PC-3 (cell line): Measurements from ENCODE around the gene HSPA5. TPM values are rescaled to one million over a fixed set of nuclear protein-coding genes. Genes with fewer than 3 reads are reported as not detected.

ENCODE experiments used
- ATAC-seq: fragments of 200-7000 bp; cut with Tn5 transposase; 2 replicates; pipeline ENCODE4 v1.9.1; 2020; ENCODE audit warnings: mild to moderate bottlenecking, moderate library complexity
- BruUV-seq: library from RNA; stranded (reverse); fragments of 400-500 nt; replicated peaks from 2 replicates; lab custom pipeline; 2021; lab: Mats Ljungman, UMichigan
- CTCF ChIA-PET: fragments of 300-600 bp; sonication (Branson Sonifier 250); formaldehyde crosslinking; loops from one replicate; lab custom pipeline; 2022; ENCODE audit warnings: antibody characterized with exemption; lab: Charles Lee
- POLR2A ChIA-PET: fragments of 300-600 bp; sonication (Branson Sonifier 250); formaldehyde crosslinking; loops from one replicate; lab custom pipeline; 2022; ENCODE audit warnings: antibody characterized with exemption; ENCODE audit not compliant: unreplicated experiment; lab: Charles Lee
- DNase-seq: peaks from one replicate; pipeline ENCODE4 v3.0.0-alpha.2; 2015
- H2AFZ ChIP-seq: fragments of 300-600 bp; sonication (generic); 2 replicates; pipeline ENCODE4 v1.6.0; 2016; ENCODE audit warnings: antibody characterized with exemption, low read length
- H3F3A ChIP-seq: fragments of 300-600 bp; sonication (generic); one replicate; pipeline ENCODE4 v1.6.0; 2017; ENCODE audit warnings: antibody characterized with exemption, low read length, control low read depth, mild to moderate bottlenecking; ENCODE audit not compliant: unreplicated experiment
- H3K27ac ChIP-seq: fragments of 300-600 bp; sonication (generic); 2 replicates; pipeline ENCODE4 v1.5.1; 2016; ENCODE audit warnings: mild to moderate bottlenecking, low read length
- H3K27me3 ChIP-seq: fragments of 300-600 bp; sonication (generic); 2 replicates; pipeline ENCODE4 v1.6.1; 2016; ENCODE audit warnings: low read length, mixed read lengths
- H3K36me3 ChIP-seq: fragments of 300-600 bp; sonication (generic); 2 replicates; pipeline ENCODE4 v1.6.1; 2016; ENCODE audit warnings: low read depth, mixed run types, low read length, mixed read lengths
- H3K4me1 ChIP-seq: fragments of 300-600 bp; sonication (generic); 2 replicates; pipeline ENCODE4 v1.5.1; 2016; ENCODE audit warnings: low read length; ENCODE audit not compliant: insufficient read depth
- H3K4me2 ChIP-seq: fragments of 300-600 bp; sonication (generic); 2 replicates; pipeline ENCODE4 v1.6.0; 2016; ENCODE audit warnings: low read length
- H3K4me3 ChIP-seq: fragments of 300-600 bp; sonication (generic); 2 replicates; pipeline ENCODE4 v1.5.1; 2016; ENCODE audit warnings: mild to moderate bottlenecking, low read length, mixed read lengths
- H3K79me2 ChIP-seq: fragments of 300-600 bp; sonication (generic); 2 replicates; pipeline ENCODE4 v1.6.1; 2017; ENCODE audit warnings: low read length, mixed read lengths
- H3K9ac ChIP-seq: fragments of 300-600 bp; sonication (generic); 2 replicates; pipeline ENCODE4 v1.6.0; 2016; ENCODE audit warnings: mild to moderate bottlenecking, low read length
- H3K9me2 ChIP-seq: fragments of 300-600 bp; sonication (generic); replicated peaks from 2 replicates; pipeline ENCODE4 v1.6.1; 2016; ENCODE audit warnings: mixed run types, low read length, mixed read lengths
- H3K9me3 ChIP-seq: fragments of 300-600 bp; sonication (generic); 2 replicates; pipeline ENCODE4 v1.6.1; 2016; ENCODE audit warnings: low read length, mixed read lengths
- H4K20me1 ChIP-seq: fragments of 300-600 bp; sonication (generic); 2 replicates; pipeline ENCODE4 v1.6.1; 2016; ENCODE audit warnings: low read length, mixed read lengths
- EZH2 ChIP-seq: fragments of 300-600 bp; sonication (generic); IDR thresholded peaks from one replicate; pipeline ENCODE4 v1.6.1; 2017; ENCODE audit warnings: antibody characterized with exemption, mild to moderate bottlenecking, low read length; ENCODE audit not compliant: unreplicated experiment
- EZH2phosphoT487 ChIP-seq: fragments of 300-600 bp; sonication (generic); IDR thresholded peaks from 2 replicates; pipeline ENCODE4 v1.6.1; 2018; ENCODE audit warnings: mild to moderate bottlenecking, antibody characterized with exemption, low read length, borderline replicate concordance
- intact Hi-C: fragments of 100-400 bp; cut with micrococcal nuclease; formaldehyde crosslinking; loops from 2 replicates; pipeline ENCODE4 v1.9.0; 2023
- total RNA-seq: library from RNA; depleted of rRNA; stranded (reverse); fragments of >200 nt; gene quantifications from 2 replicates; pipeline ENCODE4 v1.2.3, GENCODE V29; 2014
- TF ChIP-seq, protein P1 (sequence below): fragments of 300-600 bp; sonication (generic); conservative IDR thresholded peaks from 2 replicates; pipeline ENCODE4 v1.5.1; 2017; ENCODE audit warnings: antibody characterized with exemption, low read depth, mild to moderate bottlenecking, low read length

The HSPA5 gene
- total RNA-seq, 1 experiment from 2014 or later: 112 TPM

DNA sequence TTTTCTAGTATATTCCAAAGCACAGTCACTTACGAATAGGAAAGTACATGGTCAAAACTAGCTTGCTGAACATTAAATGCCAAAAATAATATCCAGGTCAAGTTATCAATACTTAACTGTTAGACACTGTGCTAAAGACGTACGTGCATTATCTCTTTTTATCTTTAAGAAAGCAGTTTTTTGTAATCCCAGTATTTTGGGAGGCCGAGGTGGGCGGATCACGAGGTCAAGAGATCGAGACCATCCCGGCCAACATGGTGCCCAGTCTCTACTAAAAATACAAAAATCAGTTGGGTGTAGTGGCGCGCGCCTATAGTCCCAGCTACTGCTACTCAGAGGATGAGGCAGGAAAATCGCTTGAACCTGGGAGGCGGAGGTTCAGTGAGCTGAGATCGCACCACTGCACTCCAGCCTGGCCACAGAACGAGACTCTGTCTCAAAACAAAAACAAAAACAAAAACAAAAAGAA is 2.7 kb upstream of the HSPA5 start:
- ATAC-seq: no peak
- intact Hi-C loops: loop anchor here (1.0 kb wide), 1 partner anchor 85 kb away; no protein-coding TSS in a partner anchor
- Histone ChIP-seq H3K9me2 (no peaks in the 10 kb centered on the region), H3K4me3 (no peak overlapping the region), H4K20me1 (peaks cover 22% of the 10 kb centered on the region), H3K36me3 (peaks cover 22% of the 10 kb centered on the region), H3F3A (peaks cover 3% of the 10 kb centered on the region), H3K27me3 (no peaks in the 10 kb centered on the region), H3K27ac (peak overlapping the region; percentile 39), H3K9ac (no peak overlapping the region), H3K79me2 (peaks cover 32% of the 10 kb centered on the region), H3K4me2 (peak overlapping the region; percentile 39), H3K9me3 (no peaks in the 10 kb centered on the region), H2AFZ (no peak overlapping the region), H3K4me1 (peaks cover 24% of the 10 kb centered on the region)
- DNase-seq: no peak
- POLR2A ChIA-PET: interaction anchor here (0.5 to 2.0 kb wide), 3 partner anchors 53 to 100 kb away, joined by 4 to 7 read pairs (median 7); partner anchors contain the start of gene SCAI
- no peak for TF ChIP-seq EZH2
- no peak for TF ChIP-seq EZH2phosphoT487
- TF ChIP-seq, protein P1, sequence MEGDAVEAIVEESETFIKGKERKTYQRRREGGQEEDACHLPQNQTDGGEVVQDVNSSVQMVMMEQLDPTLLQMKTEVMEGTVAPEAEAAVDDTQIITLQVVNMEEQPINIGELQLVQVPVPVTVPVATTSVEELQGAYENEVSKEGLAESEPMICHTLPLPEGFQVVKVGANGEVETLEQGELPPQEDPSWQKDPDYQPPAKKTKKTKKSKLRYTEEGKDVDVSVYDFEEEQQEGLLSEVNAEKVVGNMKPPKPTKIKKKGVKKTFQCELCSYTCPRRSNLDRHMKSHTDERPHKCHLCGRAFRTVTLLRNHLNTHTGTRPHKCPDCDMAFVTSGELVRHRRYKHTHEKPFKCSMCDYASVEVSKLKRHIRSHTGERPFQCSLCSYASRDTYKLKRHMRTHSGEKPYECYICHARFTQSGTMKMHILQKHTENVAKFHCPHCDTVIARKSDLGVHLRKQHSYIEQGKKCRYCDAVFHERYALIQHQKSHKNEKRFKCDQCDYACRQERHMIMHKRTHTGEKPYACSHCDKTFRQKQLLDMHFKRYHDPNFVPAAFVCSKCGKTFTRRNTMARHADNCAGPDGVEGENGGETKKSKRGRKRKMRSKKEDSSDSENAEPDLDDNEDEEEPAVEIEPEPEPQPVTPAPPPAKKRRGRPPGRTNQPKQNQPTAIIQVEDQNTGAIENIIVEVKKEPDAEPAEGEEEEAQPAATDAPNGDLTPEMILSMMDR: no peak
- BruUV-seq: no TSS peak
- CTCF ChIA-PET: no interaction called here

DNA sequence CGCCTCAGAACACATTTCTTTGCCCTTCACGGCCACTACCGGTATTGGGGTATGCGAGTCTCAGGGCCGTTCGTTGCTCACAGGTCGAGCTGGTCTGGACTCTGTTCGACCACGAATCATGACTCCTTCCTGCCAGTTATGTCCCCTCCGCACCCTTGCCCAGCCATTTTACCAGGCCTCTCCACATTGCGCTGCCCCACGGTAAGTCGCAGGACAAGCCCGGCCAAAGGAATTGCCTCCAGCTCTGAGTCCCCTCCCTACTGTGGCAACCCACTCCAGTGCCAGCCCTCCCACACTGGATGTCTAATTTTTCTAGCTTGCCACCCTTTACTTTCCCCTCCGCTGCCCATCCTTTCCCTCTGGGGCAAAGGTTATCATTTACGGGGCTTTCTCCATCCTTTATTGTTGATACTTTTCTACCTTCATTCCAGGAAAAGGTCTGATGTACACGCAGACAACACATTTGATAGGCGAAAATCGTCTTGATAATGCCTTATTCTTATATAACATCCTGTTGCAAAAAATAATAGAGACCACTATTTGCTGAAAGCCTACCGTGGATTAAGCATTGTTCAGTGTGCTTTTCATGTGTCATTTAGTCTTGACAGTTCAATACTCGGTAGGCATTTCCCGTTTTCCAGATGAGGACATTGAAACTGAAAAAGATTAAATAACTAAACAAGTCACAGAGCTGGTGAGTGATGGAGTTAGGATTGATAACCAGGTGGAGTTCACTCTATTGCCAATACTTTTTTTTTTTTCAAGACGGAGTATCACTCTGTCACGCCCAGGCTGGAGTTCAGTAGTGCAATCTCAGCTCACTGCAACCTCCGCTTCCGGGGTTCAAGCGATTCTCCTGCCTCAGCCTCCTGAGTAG is 958 bp upstream of the HSPA5 start:
- Histone ChIP-seq H3K27ac (peak overlapping the region; percentile 72), H3K27me3 (no peaks in the 10 kb centered on the region), H3K9me3 (no peaks in the 10 kb centered on the region), H3K9ac (peak overlapping the region; percentile 94), H3K36me3 (peaks cover 39% of the 10 kb centered on the region), H2AFZ (peak overlapping the region; percentile 75), H3K9me2 (no peaks in the 10 kb centered on the region), H3K4me1 (peaks cover 41% of the 10 kb centered on the region), H4K20me1 (peaks cover 39% of the 10 kb centered on the region), H3F3A (peaks cover 3% of the 10 kb centered on the region), H3K79me2 (peaks cover 49% of the 10 kb centered on the region), H3K4me3 (peak overlapping the region; percentile 77), H3K4me2 (peak overlapping the region; percentile 92)
- DNase-seq (no peak), ATAC-seq (peak; percentile 1; the same call in 1 of the 2 replicates)
- TSS peak; percentile 92 for BruUV-seq
- ChIA-PET POLR2A (interaction anchor here (0.6 to 2.0 kb wide), 8 partner anchors 8 to 1898 kb away, joined by 3 to 10 read pairs (median 6); no protein-coding TSS in a partner anchor), CTCF (interaction anchor here (0.6 kb wide), 1 partner anchor 130 kb away, joined by 4 read pairs; no protein-coding TSS in a partner anchor)
- intact Hi-C loops: loop anchor here (1.0 kb wide), 1 partner anchor 55 kb away; no protein-coding TSS in a partner anchor
- TF ChIP-seq EZH2phosphoT487: no peak
- no peak for TF ChIP-seq EZH2
- TF ChIP-seq, protein P1: no peak
